K562 (cell line): ENCODE data around the gene IPP. TPM values are rescaled to one million over a fixed set of nuclear protein-coding genes. Genes with fewer than 3 reads are reported as not detected.

Experiments used
- BMI1 ChIP-seq: fragments of 150-350 bp; IDR thresholded peaks from 2 replicates; pipeline ENCODE4 v1.6.1; 2014; ENCODE audit warnings: low read length
- DIDO1 ChIP-seq: fragments of 450-650 bp; IDR thresholded peaks from 2 replicates; pipeline ENCODE4 v1.6.1; 2016; ENCODE audit warnings: low read depth, missing biosample characterization, missing genetic modification characterization
- ETV5 ChIP-seq: sonication (generic); formaldehyde crosslinking; IDR thresholded peaks from 2 replicates; pipeline ENCODE4 v1.4.0; 2020; ENCODE audit warnings: low read depth, mild to moderate bottlenecking, missing genetic modification reagents
- EWSR1 ChIP-seq: fragments of 450-650 bp; IDR thresholded peaks from 2 replicates; pipeline ENCODE4 v1.6.1; 2018; ENCODE audit warnings: borderline replicate concordance, mild to moderate bottlenecking, low read depth, moderate library complexity; ENCODE audit not compliant: partially characterized antibody
- EZH2 ChIP-seq: IDR thresholded peaks from 2 replicates; pipeline ENCODE4 v1.6.1; 2012; ENCODE audit warnings: low read depth, mild to moderate bottlenecking, inconsistent platforms, low read length, borderline replicate concordance
- HDAC3 ChIP-seq: fragments of 450-650 bp; IDR thresholded peaks from 2 replicates; pipeline ENCODE4 v1.6.1; 2018; ENCODE audit warnings: borderline replicate concordance, mild to moderate bottlenecking, moderate library complexity; ENCODE audit not compliant: partially characterized antibody
- MAFG ChIP-seq: fragments of 450-650 bp; conservative IDR thresholded peaks from 2 replicates; pipeline ENCODE4 v1.6.1; 2016; ENCODE audit warnings: missing genetic modification characterization, missing compliant biosample characterization
- NFXL1 ChIP-seq: fragments of 450-650 bp; formaldehyde crosslinking; IDR thresholded peaks from 2 replicates; pipeline ENCODE4 v1.4.0; 2021; ENCODE audit warnings: mild to moderate bottlenecking
- NRF1 ChIP-seq, 2 experiments: fragments of 450-650 bp; IDR thresholded peaks in 1 of 2; conservative IDR thresholded peaks in 1 of 2; 2 replicates each; pipeline ENCODE4 v1.6.1; 2014; ENCODE audit warnings: mild to moderate bottlenecking in 2 of 2
- POLR2G ChIP-seq: fragments of 200-400 bp; formaldehyde crosslinking; IDR thresholded peaks from 2 replicates; pipeline ENCODE4 v1.6.1; 2017; ENCODE audit warnings: low read depth, mild to moderate bottlenecking, antibody characterized with exemption, low read length, moderate library complexity
- RCOR1 ChIP-seq, 2 experiments: IDR thresholded peaks; 2 replicates each; pipeline ENCODE4 v1.6.1; 2012; ENCODE audit warnings: low read depth in 2 of 2, low read length in 2 of 2, borderline replicate concordance in 1 of 2, improper control_type of control experiment in 1 of 2
- TAF15 ChIP-seq: fragments of 200-400 bp; formaldehyde crosslinking; IDR thresholded peaks from 2 replicates; pipeline ENCODE4 v1.6.1; 2017; ENCODE audit warnings: mild to moderate bottlenecking, low read depth, low read length, moderate library complexity
- TAF7 ChIP-seq: fragments of 450-650 bp; IDR thresholded peaks from 2 replicates; pipeline ENCODE4 v1.6.1; 2016; ENCODE audit warnings: missing genetic modification characterization, missing compliant biosample characterization
- TGIF2 ChIP-seq: sonication (generic); formaldehyde crosslinking; IDR thresholded peaks from 2 replicates; pipeline ENCODE4 v1.8.1; 2022; ENCODE audit warnings: mild to moderate bottlenecking, missing genetic modification reagents, moderate library complexity
- ZKSCAN8 ChIP-seq: fragments of 200-800 bp; sonication (Bioruptor generic); IDR thresholded peaks from 2 replicates; pipeline ENCODE4 v1.6.1; 2016; ENCODE audit warnings: missing genetic modification characterization, missing compliant biosample characterization
- ZNF224 ChIP-seq: sonication (generic); formaldehyde crosslinking; IDR thresholded peaks from 2 replicates; pipeline ENCODE4 v1.8.0; 2022; ENCODE audit warnings: mild to moderate bottlenecking, missing genetic modification reagents
- ZNF347 ChIP-seq: fragments of 450-650 bp; formaldehyde crosslinking; IDR thresholded peaks from 2 replicates; pipeline ENCODE4 v1.4.0; 2020; ENCODE audit warnings: low read depth, mild to moderate bottlenecking, moderate library complexity
- ZNF639 ChIP-seq, 2 experiments: fragments of 200-800 bp in 1 of 2; sonication (Bioruptor generic) in 1 of 2; sonication (generic) in 1 of 2; formaldehyde crosslinking in 1 of 2; IDR thresholded peaks in 1 of 2; conservative IDR thresholded peaks in 1 of 2; 2 replicates each; pipeline versions ENCODE4 v1.5.0 to v1.6.1; 2016 to 2020; ENCODE audit warnings: missing compliant biosample characterization in 1 of 2, missing genetic modification characterization in 1 of 2, missing genetic modification reagents in 1 of 2
- polyA plus RNA-seq, 8 experiments: library from polyadenylated mRNA; depleted of rRNA in 4 of 8; stranded (reverse) in 5 of 8; unstranded in 3 of 8; fragments of >200 nt; fragmentation: Nextera tagmentation in 2 of 8; fragmentation: Illumina TruSeq in 1 of 8; extraction: Ambion mirVana in 2 of 8; extraction: Trizol in 1 of 8; gene quantifications; 2 replicates each; pipeline versions ENCODE4 v1.2.1 to v1.2.3, GENCODE V29; 2011 to 2014; ENCODE audit warnings: inconsistent platforms in 1 of 8, missing spikeins in 1 of 8
- total RNA-seq, 7 experiments: library from RNA; depleted of rRNA in 6 of 7; stranded (reverse); fragments of >200 nt in 6 of 7; fragmentation: Illumina TruSeq in 2 of 7; extraction: Trizol in 2 of 7; gene quantifications; 2 replicates each; pipeline versions ENCODE4 v1.2.1 to v1.2.3, GENCODE V29; 2011 to 2021; ENCODE audit warnings: low replicate concordance in 1 of 7
- TF ChIP-seq, protein P1 (sequence below), 2 experiments: fragments of 450-650 bp; conservative IDR thresholded peaks; 2 replicates each; pipeline ENCODE4 v1.6.1; 2017; ENCODE audit warnings: mild to moderate bottlenecking in 2 of 2, moderate library complexity in 2 of 2
- TF ChIP-seq, protein P2 (sequence below): fragments of 250-450 bp; sonication (Bioruptor Pico); IDR thresholded peaks from 2 replicates; pipeline ENCODE4 v1.8.0; 2022; ENCODE audit warnings: moderate library complexity, mild to moderate bottlenecking, inconsistent platforms
- TF ChIP-seq, protein P3 (sequence below): fragments of 450-650 bp; IDR thresholded peaks from 2 replicates; pipeline ENCODE4 v1.6.1; 2017; ENCODE audit warnings: mild to moderate bottlenecking, moderate library complexity

IPP gene
- total and polyA plus RNA-seq, 9 of the 15 experiments (the other 6 are each of a cell fraction or from before 2014, with no cell fraction given): 6.9 to 15.1 (median 9.7) TPM

DNA sequence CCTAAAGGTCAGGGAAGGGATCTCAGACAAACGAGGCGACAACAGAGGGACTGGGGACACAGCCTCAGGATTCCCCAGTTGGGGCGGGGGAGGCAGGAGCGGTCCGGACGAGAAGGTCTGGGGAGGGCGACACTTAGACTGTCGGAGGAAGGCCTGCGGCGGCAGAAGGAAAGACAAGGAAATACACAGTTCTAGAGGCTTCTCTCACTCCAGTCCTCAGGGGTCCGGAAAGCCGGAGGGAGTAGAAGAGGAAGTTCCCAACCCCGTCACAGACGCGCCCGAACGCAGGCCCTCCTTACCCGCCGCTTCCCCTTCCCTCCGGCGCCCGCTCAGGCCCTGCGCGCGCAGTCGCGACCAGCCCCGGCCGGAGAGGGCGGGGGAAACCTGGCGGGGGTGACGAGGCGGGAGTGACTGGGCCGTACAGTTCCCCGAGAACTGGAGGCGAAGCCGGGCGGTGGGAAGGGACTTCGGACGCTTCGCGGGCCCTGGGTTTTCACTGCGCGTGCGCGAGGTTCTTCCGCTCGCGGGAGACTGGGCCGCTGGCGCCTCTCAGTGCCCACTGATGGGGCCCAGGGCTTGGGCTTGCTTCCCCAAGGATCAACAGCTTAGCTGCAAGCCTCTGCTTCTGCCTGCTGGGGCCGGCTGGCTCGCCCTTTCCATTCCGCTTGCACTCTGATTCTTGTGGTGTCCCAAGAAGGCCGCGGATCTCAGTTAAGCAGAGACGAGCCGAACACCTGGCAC lies at the start of gene IPP (continued):
- TF ChIP-seq ZNF639 (CRISPR knock-in tag; conservative IDR thresholded peaks at IDR 0.05 in 1 of 2, IDR thresholded peaks at IDR 0.05 in 1 of 2) (no peak; a peak in 1 of 4 replicates), POLR2G (peak; percentile 99), EZH2 (no peak), ETV5 (CRISPR knock-in tag) (peak; percentile 39; the same call in 1 of the 2 replicates), HDAC3 (no peak), ZKSCAN8 (CRISPR knock-in tag) (no peak), NFXL1 (no peak), BMI1 (peak; percentile 50; the same call in 1 of the 2 replicates), DIDO1 (no peak; the same call in 1 of the 2 replicates), TAF15 (no peak), MAFG (tag) (peak; percentile 22; the same call in 1 of the 2 replicates), ZNF347 (CRISPR knock-in tag) (no peak), EWSR1 (no peak), NRF1 (conservative IDR thresholded peaks at IDR 0.05 in 1 of 2, IDR thresholded peaks at IDR 0.05 in 1 of 2) (peak; percentile 100), TGIF2 (no peak), TAF7 (tag) (peak; percentile 78), ZNF224 (CRISPR knock-in tag) (no peak), RCOR1 (IDR thresholded peaks at IDR 0.05; ENCODE audit: borderline replicate concordance in 1 of 2, low read depth in 2 of 2, low read length in 2 of 2) (peak in 1 of 2 experiments; percentile 51; a peak in 1 of 4 replicates)
- TF ChIP-seq, protein P1, sequence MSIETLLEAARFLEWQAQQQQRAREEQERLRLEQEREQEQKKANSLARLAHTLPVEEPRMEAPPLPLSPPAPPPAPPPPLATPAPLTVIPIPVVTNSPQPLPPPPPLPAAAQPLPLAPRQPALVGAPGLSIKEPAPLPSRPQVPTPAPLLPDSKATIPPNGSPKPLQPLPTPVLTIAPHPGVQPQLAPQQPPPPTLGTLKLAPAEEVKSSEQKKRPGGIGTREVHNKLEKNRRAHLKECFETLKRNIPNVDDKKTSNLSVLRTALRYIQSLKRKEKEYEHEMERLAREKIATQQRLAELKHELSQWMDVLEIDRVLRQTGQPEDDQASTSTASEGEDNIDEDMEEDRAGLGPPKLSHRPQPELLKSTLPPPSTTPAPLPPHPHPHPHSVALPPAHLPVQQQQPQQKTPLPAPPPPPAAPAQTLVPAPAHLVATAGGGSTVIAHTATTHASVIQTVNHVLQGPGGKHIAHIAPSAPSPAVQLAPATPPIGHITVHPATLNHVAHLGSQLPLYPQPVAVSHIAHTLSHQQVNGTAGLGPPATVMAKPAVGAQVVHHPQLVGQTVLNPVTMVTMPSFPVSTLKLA (conservative IDR thresholded peaks at IDR 0.05): peak; percentile 58 to 76
- TF ChIP-seq, protein P2, sequence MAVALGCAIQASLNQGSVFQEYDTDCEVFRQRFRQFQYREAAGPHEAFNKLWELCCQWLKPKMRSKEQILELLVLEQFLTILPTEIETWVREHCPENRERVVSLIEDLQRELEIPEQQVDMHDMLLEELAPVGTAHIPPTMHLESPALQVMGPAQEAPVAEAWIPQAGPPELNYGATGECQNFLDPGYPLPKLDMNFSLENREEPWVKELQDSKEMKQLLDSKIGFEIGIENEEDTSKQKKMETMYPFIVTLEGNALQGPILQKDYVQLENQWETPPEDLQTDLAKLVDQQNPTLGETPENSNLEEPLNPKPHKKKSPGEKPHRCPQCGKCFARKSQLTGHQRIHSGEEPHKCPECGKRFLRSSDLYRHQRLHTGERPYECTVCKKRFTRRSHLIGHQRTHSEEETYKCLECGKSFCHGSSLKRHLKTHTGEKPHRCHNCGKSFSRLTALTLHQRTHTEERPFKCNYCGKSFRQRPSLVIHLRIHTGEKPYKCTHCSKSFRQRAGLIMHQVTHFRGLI (CRISPR knock-in tag): peak; percentile 36; the same call in 1 of the 2 replicates
- TF ChIP-seq, protein P3, sequence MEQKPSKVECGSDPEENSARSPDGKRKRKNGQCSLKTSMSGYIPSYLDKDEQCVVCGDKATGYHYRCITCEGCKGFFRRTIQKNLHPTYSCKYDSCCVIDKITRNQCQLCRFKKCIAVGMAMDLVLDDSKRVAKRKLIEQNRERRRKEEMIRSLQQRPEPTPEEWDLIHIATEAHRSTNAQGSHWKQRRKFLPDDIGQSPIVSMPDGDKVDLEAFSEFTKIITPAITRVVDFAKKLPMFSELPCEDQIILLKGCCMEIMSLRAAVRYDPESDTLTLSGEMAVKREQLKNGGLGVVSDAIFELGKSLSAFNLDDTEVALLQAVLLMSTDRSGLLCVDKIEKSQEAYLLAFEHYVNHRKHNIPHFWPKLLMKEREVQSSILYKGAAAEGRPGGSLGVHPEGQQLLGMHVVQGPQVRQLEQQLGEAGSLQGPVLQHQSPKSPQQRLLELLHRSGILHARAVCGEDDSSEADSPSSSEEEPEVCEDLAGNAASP: no peak
